SKM-1 (cell line): ENCODE data around the gene MAN1B1.

Experiments
- DNase-seq: peaks from one replicate; lab custom pipeline; 2025; ENCODE audit not compliant: unreplicated experiment; lab: John Stamatoyannopoulos, UW

MAN1B1 gene

DNA sequence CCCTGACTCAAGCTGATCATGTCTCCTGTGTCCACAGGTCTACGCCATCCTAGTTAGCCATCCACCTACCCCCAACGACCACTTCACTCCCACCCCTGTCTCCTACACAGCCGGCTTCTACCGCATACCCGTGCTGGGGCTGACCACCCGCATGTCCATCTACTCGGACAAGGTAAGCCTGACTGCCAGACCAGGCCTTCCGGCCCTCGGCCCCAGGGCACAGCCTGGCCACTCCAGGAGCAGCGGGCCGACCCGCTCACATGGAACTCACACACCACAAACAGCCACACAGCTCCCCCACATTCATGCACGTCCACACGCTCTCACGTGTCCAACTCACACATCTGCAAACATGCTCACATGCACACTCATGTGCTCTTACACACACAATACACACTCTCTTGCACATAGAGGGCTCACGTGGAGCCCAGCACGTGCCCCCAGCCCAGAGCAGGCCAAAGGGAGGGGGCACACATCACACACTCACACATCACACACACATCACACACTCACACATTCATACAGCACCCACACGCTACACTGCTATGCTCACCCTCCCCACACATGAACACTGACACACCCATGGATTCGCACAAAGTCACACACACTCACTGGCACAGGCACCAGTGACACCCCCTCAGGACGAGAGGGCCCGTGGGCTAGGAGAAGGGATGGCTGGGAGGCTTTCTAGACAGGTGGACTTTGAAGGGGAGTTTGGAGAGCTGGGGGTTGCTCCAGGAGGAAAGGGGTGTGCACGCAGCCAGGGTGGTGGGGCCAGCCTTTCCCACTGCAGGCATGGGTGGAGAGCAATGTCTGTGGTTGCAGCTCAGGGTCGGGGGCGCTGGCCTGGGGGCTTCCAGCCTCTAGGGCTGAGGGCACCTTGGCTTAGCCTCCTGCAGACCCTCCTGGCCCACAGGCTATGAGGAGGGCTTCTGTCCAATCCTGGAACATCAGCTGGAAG, 55.5 kb downstream of the MAN1B1 start:
- no peak for DNase-seq

- DNase-seq = no peak
Measured at GRCh38 chr9:137143459-137143858, 56.7 kb downstream of the MAN1B1 start.

DNA sequence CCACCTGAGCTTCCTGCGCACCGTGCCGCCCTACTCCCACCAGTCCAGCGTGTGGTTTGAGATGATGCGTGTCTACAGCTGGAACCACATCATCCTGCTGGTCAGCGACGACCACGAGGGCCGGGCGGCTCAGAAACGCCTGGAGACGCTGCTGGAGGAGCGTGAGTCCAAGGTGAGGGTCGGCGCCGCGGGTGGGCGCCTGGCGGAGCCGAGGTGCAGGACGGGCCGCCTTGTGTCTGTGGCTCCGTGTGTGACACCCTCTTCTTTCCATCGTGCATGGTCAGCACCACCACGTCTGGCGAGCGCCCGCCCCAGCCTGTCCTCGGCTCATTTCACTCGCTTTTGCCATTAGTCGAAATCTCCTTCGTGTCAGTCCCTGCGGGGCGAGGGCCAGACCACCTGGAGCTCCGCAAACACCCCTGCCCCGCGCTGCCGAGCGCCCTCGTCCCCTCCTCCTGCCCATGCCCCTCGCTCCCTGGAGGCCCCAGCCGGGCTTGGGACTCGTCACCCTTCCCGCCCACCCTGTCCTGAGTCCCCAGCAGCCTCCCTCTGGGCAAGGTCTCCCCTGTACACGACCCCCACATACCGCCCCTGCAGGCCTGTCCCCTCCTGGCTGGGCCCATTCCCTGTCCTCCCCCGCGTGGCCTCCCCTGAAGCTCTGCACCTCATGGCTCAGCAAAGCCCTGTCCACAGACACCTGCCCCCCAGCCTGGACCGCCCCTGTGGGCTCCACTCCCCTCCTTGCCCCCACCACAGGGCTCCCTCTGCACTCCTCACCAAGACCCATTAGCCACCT, 59.1 kb downstream of the MAN1B1 start:
- no peak for DNase-seq

DNA sequence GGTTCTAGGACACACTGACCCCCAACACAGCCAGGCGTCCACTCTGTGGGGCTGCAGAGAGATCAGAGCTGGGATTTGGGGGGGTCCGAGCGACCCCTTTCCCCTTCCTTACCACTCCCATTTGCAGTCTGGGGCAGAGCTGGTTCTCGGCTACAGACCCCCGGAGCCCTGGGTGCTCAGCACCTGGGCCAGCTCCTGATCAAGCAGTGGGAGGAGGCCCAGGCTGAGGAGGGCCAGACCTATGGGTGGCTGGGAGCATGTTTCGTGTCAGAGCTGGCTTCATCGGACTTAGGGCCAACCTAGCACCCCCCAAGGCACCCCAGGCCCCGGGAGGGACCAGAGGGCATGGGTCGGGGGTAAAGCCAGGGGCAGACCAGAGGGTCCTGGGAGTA, 59.7 kb downstream of the MAN1B1 start:
- DNase-seq = no peak

DNA sequence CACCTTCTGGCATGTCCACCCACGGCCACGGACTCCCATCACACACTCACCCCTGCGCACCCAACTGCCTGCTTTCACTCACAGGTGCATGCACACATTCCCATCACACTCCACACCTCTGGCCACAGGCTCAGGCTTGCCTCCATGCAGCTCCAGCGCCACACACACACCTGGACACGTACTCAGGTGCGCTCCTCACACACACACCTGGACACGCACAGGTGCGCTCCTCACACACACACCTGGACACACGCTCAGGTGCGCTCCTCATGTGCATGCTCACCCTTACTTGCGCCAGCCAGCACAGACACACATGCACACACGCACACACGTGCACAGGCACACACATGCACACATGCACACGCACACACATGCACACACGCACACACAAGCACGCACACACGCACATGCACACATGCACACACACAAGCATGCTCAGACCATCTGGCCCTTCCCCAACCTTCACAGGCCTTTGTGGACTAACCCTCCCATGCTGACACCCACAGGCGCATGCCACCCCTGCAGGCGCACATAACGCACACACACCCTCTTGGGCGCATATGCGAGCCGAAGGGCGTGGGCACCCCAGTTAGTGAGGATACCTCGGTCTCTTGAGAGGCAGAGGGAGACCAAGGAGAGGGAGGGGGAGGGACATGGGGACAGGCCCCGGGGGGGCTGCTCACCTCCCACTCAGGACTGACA, 60.5 kb downstream of the MAN1B1 start:
- no peak for DNase-seq

DNA sequence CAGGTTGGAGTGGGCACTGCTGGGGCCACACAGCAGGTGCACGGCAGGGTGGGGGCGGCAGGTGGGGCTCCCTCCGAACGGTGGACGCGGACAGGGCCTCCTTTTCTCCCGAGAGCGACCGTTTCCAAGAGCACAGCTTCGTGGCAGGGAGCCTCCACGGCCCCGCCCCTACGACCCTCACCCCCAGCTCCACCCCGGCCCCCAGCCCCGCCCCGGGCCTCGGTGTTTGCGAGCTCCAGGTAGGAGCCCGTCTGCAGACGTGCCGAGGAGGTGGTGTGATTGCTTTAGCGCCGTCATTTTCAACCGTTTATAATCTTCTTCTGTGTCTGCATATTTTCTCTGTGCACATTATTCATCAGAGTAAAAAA, 61.0 kb downstream of the MAN1B1 start:
- DNase-seq = no peak

GRCh38 chr9:137148242-137148641, 61.5 kb downstream of the MAN1B1 start:
- no peak for DNase-seq

- DNase-seq = no peak
Measured at GRCh38 chr9:137148661-137149060, 61.9 kb downstream of the MAN1B1 start.

GRCh38 chr9:137149363-137149762, 62.6 kb downstream of the MAN1B1 start:
- no peak for DNase-seq

- DNase-seq = peak; percentile 94
Measured at GRCh38 chr9:137149942-137150616, 63.3 kb downstream of the MAN1B1 start.

DNA sequence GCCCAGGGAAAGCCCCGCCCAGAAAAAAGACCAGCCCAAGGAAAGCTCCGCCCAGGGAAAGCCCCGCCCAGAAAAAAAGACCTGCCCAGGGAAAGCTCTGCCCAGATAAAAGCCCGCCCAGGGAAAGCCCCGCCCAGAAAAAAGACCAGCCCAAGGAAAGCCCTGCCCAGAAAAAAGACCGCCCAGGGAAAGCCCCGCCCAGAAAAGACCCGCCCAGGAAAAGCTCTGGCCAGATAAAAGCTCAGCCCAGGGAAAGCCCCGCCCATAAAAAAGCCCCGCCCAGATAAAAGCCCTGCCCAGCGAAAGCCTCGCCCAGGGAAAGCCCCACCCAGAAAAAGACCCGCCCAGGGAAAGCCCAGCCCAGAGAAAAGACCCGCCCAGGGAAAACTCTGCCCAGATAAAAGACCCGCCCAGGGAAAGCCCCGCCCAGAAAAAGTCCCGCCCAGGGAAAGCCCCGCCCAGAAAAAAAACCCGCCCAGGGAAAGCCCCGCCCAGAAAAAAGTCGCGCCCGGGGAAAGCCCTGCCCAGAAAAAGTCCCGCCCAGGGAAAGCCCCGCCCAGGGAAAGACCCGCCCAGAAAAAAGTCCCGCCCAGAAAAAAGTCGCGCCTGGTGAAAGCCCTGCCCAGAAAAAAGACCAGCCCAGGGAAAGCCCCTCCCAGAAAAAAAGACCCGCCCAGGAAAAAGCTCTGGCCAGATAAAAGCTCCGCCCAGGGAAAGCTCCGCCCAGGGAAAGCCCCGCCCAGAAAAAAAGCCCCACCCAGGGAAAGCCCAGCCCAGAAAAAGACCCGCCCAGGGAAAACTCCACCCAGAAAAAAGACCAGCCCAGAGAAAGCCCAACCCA, 64.1 kb downstream of the MAN1B1 start:
- DNase-seq = peak; percentile 94

DNA sequence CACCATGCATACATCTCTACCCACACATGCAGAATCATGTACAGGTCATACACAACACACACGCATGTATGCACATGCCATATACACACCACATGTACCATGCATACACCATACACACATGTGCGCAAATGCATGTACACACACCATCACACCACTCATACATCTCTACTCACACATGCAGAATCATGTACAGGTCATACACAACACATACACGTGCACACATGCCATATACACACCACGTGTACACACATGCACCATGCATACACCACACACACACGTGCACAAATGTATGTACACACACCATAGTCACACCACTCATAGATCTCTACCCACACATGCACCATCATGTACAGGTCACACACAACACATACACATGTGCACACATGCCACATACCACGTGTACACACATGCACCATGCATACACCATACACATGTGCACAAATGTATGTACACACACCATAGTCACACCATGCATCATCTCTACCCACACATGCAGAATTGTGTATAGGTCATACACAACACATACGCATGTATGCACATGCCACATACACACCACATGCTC, 66.1 kb downstream of the MAN1B1 start:
- no peak for DNase-seq

DNA sequence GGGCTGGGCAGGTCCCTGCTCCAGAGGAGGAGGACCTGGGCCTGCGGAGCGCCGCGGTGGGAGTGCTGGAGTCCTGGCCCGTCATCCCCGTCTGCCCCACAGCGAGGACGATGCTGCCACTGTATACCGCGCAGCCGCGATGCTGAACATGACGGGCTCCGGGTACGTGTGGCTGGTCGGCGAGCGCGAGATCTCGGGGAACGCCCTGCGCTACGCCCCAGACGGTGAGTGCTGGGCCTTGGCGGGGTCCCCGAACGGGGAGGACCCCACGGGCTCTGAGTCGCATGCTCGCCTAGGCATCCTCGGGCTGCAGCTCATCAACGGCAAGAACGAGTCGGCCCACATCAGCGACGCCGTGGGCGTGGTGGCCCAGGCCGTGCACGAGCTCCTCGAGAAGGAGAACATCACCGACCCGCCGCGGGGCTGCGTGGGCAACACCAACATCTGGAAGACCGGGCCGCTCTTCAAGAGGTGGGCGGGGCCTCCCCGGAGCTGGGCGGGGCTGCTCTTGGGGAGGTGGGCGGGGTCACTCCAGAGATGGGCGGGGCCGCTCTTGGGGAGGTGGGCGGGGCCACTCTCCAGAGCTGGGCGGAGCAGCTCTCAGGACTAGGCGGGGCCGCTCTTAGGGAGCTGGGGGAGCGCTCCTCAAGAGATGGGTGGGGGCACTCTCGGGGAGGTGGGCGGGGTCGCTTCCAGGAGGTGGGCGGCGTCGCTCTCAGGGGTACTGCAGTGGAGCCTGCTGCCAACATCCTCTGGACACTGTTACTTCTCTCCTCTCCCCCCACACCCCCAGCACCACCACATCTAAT, 70.0 kb downstream of the MAN1B1 start:
- DNase-seq = no peak

DNA sequence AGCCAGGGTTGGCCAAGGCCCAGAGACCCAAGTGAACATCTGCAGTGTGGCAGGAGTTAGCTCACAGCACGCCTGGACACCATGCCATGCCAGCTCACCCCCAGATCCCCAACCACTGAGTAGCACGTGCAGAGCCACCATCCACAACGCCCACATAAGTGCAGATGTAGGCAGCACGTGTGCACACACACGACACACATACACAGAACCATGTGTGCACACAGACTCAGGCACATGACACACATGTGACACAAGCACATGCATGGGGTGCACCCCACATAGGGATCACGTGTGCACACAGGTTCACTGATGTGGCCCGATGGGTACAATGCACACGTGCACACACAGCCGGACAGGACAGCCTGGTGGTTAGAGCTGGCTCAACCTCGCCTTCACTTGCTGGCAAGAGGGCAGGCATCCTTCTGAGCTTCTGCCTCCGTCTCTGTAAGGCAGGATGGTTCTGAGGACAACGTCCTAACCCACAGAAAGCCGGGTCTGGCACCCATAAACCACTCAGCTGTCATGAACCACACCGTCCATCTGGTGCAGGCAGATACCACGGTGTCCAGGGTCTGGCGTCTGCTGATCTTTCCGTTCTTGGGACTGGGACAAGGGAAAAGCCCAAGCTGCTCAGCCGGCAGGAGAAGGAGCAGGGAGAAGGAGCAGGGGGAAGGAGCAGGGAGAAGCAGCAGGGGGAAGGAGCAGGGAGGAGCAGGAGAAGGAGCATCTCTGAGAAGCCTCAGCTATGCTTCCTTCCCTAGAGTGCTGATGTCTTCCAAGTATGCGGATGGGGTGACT, 71.0 kb downstream of the MAN1B1 start:
- DNase-seq = no peak

- DNase-seq = no peak
Measured at GRCh38 chr9:137158625-137159024, 71.8 kb downstream of the MAN1B1 start.
